Measurements from ENCODE around the gene PHLPP1.

DNA sequence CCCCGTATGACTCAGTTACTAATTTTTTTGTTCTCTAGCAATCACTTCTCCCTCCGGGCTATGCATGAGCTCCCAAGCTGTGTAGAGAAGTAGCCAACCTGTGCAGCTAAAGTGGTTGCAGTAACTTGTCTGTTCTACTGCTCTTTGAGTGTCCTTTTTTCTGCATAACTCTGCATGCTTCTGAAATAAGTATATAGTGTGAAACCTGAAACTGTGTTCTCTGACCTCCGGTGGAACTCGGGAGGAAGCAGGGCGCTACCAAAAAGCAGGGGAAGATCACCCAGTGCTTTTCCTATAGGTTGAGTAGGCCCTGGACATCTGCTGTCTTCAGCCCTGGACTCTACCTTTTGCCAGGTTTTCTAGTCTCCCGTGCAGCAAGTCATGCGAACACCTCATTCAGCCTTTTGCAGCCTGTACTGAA is 47.8 kb downstream of the PHLPP1 start:
- no peak for TF ChIP-seq CTCF (IDR thresholded peaks at IDR 0.05)
- no peak for TF ChIP-seq ZFX (IDR thresholded peaks at IDR 0.05; ENCODE audit: borderline replicate concordance)

All from 22Rv1 (cell line).